ENCODE measurements around the gene TANGO6.

The TANGO6 gene

GRCh38 chr16:68915589-68915988, 72.3 kb downstream of the TANGO6 start:
- DNase-seq = no peak

DNA sequence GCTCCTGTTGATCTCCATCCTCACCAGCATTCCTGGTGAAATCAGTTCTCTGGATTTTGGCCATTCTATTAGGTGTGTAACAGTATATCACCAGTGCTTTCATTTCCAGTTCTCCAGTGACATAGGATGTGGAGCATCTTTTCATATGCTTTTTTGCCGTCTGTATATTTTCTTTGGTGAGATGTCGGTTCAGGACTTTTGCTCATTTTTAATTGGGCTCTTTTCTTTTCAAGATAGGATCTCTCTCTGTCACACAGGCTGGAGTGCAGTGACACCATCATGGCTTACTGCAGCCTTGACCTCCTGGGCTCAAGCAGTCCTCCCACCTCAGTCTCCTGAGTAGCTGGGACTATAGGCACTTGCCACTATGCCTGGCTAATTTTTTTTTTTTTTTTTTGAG, 74.2 kb downstream of the TANGO6 start:
- DNase-seq = no peak

DNA sequence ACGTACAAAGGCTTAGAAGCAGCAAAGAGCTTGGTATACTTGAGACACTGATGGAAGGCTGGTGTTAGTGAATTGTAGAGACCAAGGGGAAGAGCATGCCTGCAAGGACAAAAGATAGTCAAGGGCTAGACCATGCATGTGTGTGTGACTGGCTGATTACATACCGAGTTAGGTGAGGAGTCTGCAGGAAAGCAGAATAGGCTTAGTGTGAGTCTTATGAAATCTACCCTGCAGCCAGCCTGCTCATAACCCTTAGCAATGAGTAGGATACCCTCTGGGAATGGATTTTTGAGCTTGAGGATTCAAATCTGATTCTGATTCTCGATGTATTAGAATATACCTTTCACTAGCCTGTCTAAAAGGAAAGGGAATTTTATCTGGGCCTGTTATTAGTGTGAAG, 77.0 kb downstream of the TANGO6 start:
- no peak for DNase-seq

GRCh38 chr16:68921637-68922036, 78.3 kb downstream of the TANGO6 start:
- no peak for DNase-seq

GRCh38 chr16:68923116-68923515, 79.8 kb downstream of the TANGO6 start:
- no peak for DNase-seq

DNA sequence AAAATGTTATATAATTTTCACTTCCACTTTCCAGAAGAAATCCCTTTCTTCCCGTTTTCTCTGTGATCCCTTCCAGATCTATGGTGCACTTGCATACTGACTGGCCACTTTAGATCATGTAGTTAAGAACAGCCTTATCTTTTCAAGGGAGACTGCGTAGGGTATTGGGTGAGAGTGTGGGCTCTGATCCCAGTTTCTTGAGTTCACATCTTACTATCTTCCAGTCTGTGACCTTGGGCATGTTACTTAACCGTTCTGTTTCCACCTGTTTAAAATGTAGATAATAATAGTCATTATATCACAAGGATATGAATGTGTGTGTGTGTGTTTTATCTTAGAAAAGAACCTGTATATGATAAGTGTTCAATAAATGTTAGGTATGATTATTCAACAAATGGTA, 83.7 kb downstream of the TANGO6 start:
- no peak for DNase-seq

GRCh38 chr16:68931196-68931595, 87.9 kb downstream of the TANGO6 start:
- no peak for DNase-seq

GRCh38 chr16:68934402-68934801, 91.1 kb downstream of the TANGO6 start:
- no peak for DNase-seq

DNA sequence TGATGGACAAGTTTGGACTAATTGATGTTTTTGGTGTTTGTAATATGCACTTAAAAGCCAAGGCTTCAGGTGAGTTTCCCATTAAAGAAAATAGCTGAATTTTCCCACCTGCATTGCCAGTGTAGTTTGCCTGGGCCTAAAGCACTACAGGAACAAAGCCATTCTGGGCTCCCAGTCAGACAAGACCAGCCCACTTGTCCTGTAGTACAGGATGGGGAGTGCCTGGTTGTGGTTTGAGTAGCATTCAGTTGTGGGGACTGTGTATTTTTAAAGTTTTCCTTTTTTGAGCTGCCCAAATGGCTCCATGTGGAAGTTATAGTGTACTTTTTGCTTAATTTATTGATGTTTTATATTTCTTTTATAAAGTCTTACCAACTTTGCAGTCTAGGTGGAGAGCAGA, 91.7 kb downstream of the TANGO6 start:
- DNase-seq = no peak

DNA sequence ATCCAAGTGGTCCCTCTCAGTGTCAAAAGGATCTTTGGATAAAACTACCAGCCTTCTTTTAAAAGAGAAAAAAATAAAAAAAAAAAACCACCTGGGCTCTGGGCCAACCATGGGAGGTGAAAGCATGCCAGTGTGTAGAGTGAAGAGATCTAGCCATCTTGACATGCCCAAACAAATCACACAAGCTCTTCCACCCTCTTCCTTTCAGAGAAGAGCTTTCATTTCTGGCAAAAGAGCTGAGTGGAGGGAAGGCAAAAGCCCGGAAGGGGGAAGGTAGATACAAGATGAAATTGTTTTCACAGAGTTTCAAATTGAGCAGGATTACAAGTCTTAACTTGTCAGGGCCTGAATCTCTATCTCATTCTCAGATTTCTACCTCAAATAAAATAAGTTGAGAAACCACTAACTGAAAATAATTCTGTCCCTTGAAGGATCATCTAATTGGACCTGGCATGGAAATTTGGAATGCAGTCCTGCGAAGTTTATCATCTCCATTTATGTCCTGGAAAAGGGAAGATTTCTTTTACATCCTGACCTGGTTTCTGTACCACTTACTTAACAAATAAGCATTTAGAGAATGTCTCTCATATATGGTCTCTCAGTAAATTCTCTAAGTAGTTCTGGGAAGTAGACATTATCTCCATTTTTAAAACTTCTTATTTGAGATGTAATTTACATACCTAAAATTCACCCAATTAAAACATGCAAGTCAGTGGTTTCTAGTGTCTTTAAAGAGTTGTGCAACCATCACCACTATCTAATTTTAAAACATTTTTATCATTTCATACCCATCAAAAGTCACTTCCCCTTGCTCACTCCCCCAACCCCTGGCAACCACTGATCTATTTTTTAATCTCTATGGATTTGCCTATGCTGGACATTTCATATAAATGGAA, 93.7 kb downstream of the TANGO6 start:
- DNase-seq = peak in 1 of 3 experiments; percentile 28

GRCh38 chr16:68939692-68940320, 96.5 kb downstream of the TANGO6 start:
- no peak for DNase-seq

- no peak for DNase-seq
Observed at GRCh38 chr16:68940816-68941215, 97.5 kb downstream of the TANGO6 start.

- no peak for DNase-seq
Observed at GRCh38 chr16:68943961-68944360, 100.6 kb downstream of the TANGO6 start.

DNA sequence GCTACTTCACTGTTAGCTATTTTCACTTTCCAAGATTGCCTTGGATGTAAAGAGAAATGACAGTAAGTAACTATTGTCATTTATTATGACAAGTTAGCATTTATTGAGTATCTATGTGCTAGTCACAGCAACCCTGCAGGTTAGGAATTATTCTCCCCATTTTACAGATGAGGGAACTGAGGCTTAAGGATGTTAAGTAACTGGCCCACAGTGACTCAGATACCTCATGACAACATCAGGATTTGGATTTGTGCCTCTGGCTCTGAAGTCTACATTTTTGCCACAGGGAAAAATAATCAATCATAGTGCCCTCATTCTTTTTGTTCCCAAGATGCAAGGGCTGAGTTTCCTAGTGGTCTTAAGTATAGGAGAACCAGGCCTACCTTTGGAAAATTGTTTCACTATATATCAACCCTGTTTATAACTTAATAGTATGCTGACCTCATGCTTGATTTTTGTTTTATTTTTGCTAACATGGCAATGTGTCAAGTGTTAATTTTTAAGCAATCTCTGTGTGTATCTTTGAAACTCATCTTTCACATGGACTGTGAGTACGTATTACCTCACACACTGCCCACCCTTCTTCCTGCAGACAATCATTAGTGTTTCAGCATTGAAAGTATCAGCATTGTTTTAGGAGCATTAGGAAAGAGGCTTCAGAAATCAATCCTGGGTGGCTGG, 105.0 kb downstream of the TANGO6 start:
- DNase-seq = no peak

DNA sequence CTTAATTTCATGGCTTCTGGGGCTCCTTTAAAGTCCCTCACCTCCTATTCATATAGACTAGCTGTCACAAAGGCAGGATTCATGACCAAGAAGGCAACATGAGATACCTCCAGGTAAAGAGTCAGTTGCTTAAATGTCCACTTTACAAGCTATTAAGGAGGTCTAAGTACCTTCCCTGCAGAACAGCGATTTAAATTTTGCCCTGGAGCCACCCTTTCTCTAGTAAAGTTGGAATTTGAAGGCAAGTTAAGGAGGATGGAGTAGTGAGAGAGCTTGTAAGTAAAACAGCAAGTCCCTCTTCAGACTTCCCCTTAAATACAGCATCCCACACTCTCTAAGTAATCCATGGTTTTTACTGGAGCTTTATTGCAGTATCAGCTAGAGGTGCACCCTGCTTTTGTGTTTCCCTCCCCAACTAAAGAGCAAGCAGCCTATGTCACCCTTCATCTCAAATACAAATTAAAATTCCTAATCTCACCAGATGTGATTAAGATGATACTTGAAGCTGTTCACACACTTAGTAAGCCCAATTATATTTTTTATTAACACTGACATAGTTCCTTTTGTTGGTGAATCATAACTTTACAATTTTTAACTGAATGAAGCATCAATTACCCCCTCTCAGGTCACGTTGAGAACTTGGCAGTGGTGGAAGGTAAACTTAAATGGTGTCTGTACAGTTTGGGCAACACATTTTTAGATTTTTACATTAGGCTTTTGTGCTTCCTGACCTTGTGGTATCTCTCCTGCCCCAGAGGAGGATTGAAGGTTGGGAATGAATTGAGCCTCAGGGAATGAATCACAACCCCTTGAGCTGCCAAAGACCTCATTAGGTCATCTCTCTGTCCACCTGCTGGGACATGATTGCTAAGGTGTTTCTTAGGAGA, 108.9 kb downstream of the TANGO6 start:
- peak in 2 of 3 experiments; percentile 16 to 28 for DNase-seq

- peak in 2 of 3 experiments; percentile 36 to 83 for DNase-seq
Observed at GRCh38 chr16:68954911-68955635, 111.7 kb downstream of the TANGO6 start.

- DNase-seq = no peak
Observed at GRCh38 chr16:68960910-68961309, 117.6 kb downstream of the TANGO6 start.

- DNase-seq = no peak
Observed at GRCh38 chr16:68961778-68962402, 118.6 kb downstream of the TANGO6 start.

GRCh38 chr16:68969338-68969737, 126.0 kb downstream of the TANGO6 start:
- DNase-seq = no peak

GRCh38 chr16:68972013-68972412, 128.7 kb downstream of the TANGO6 start:
- peak; percentile 65 to 93 (median 76) for DNase-seq

GRCh38 chr16:68972720-68973119, 129.4 kb downstream of the TANGO6 start:
- peak; percentile 32 to 78 (median 61) for DNase-seq

All from NCI-H1417 (cell line).